Activated CD8-positive, alpha-beta memory T cell treated with anti-CD3 and anti-CD28 coated beads, Interleukin-2, amount 10 ng/mL, durations not matched to agents 7 days and 5 days (primary cell): ENCODE measurements around the gene DPH1. TPM values are rescaled to one million over a fixed set of nuclear protein-coding genes. Genes with fewer than 3 reads are reported as not detected.

Experiments
- ATAC-seq: fragments of 150-1000 bp; cut with Tn5 transposase; one replicate; pipeline ENCODE4 v1.10.0; 2021; ENCODE audit warnings: moderate library complexity
- CTCF ChIA-PET: fragments of 350-600 bp; sonication (Branson Sonifier 250); formaldehyde crosslinking; loops from one replicate; lab custom pipeline; 2021; ENCODE audit warnings: antibody characterized with exemption; lab: Charles Lee
- DNase-seq: peaks from one replicate; pipeline ENCODE4 v3.0.0-alpha.2; 2020
- H3K27ac Mint-ChIP-seq: one replicate; pipeline ENCODE4 v1.8.0; 2021; ENCODE audit warnings: mild to moderate bottlenecking, mixed read lengths
- H3K27me3 Mint-ChIP-seq: one replicate; pipeline ENCODE4 v1.8.0; 2021; ENCODE audit warnings: mixed read lengths
- H3K36me3 Mint-ChIP-seq: one replicate; pipeline ENCODE4 v1.8.0; 2021; ENCODE audit warnings: mild to moderate bottlenecking, mixed read lengths
- H3K4me1 Mint-ChIP-seq: one replicate; pipeline ENCODE4 v1.8.0; 2021; ENCODE audit warnings: mixed read lengths
- H3K4me3 Mint-ChIP-seq: one replicate; pipeline ENCODE4 v1.8.0; 2021; ENCODE audit warnings: mild to moderate bottlenecking, moderate library complexity, mixed read lengths
- H3K9me3 Mint-ChIP-seq: one replicate; pipeline ENCODE4 v1.8.0; 2022; ENCODE audit warnings: low read depth, mixed read lengths
- total RNA-seq, 2 experiments: library from RNA; stranded (reverse); gene quantifications; one replicate each; pipeline ENCODE4 v1.2.3, GENCODE V29; 2021

DPH1 gene
- total RNA-seq, 2 experiments from 2014 or later, result 29.2 to 37.5 TPM

DNA sequence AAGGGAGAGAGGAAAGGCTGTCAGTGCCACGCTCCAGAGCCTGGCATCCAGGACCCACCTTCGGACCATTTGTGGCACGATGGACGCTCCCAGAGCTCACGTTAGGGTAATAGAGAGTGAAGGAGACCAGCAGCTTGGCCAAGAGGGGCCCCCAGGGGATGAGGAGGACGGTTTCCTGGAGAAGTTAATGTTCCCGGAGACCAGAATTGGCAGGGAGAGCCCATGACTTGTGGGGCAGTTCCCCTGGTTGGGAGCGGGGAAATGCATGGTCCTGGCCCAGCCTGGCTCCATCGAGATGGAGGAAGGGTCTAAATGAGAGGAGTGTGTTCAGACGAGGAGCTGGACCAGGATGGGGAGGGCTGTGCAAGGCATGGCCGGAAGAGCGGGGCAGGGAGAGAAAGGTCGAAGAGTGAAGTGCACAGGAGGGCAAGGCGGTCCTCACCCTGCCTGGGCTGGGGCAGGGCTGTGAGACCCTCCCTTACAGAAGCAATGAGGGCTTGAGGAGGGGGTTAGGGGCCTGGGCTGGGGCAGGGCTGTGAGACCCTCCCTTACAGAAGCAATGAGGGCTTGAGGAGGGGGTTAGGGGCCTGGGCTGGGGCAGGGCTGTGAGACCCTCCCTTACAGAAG is 22.1 kb downstream of the DPH1 start:
- DNase-seq, result no peak
- peak overlapping the region; percentile 5 for H3K4me3 Mint-ChIP-seq
- H3K27ac Mint-ChIP-seq, result peak overlapping the region; percentile 39
- CTCF ChIA-PET, result interaction anchor here (0.9 to 1.9 kb wide), 10 partner anchors 8 to 330 kb away, joined by 3 to 16 read pairs (median 4); partner anchors contain the start of genes OVCA2 and TSR1
- peaks cover 13% of the 10 kb centered on the region for H3K27me3 Mint-ChIP-seq
- H3K36me3 Mint-ChIP-seq, result peaks cover 3% of the 10 kb centered on the region
- H3K9me3 Mint-ChIP-seq, result no peaks in the 10 kb centered on the region
- no peak for ATAC-seq
- peaks cover 25% of the 10 kb centered on the region for H3K4me1 Mint-ChIP-seq

DNA sequence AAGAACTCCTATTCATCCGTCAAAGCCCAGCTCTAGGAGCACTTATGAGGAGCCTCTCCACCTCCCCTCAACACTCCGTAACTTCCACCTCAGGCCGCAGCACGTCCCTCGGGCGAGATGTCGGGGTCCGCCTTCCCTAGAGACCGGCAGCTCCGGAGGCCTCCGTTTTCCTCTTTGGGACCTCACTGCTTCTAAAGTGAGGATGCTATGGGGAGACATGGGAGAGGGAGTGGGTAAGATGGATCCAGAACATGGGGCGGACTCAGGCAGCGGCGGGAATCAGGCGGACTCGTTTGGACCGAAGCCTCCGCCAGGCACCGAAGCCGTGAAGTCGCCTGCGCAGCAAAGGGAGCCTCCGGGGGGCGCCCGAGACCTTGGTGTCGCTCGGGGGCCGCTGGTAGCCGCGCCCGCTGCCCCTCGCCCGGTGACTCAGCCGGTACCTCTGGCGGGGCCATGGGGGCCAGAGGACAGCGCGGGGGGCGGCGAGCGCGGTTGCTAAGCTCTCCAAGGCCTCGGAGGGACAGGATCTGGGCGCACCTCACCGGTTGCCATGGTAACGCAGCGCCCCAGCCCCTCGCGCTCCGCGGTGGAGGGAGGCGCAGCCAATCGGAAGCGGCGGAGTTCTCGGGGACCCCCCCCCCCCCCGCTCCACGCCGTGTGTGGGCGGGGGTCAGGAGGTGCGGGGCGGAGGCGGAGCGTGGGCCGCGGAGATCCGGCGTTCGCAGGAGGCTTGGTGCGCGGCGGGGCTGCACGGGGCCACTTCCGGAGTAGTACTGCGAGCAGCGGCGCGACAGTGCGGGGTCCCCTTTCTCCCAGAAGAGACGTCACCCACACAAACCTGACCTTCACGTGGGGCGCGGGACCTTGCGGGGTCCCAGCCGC is 23.7 kb downstream of the DPH1 start:
- H3K36me3 Mint-ChIP-seq, result peaks cover 8% of the 10 kb centered on the region
- peaks cover 12% of the 10 kb centered on the region for H3K27me3 Mint-ChIP-seq
- H3K4me3 Mint-ChIP-seq, result peak overlapping the region; percentile 74
- ATAC-seq (peak; percentile 29), DNase-seq (peak; percentile 89)
- peaks cover 29% of the 10 kb centered on the region for H3K4me1 Mint-ChIP-seq
- CTCF ChIA-PET, result interaction anchor here (0.6 to 13.6 kb wide), 29 partner anchors 11 to 404 kb away, joined by 3 to 401 read pairs (median 3); partner anchors contain the start of genes RILP, SMG6, SRR and TSR1
- H3K9me3 Mint-ChIP-seq, result no peaks in the 10 kb centered on the region
- H3K27ac Mint-ChIP-seq, result peak overlapping the region; percentile 86

DNA sequence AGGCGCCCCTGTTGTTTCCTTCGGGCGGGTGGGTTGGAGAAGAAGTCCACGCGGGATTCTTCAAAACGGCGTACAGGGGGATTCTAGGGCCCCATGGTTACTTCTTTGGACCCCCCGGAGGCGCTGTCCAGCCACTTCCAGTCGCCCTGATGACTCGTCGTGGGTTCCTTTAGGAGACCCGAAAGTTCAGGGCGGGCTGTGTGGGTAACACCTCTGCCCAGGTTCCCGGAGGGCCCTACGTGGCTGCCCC is 24.2 kb downstream of the DPH1 start:
- peaks cover 24% of the 10 kb centered on the region for H3K4me1 Mint-ChIP-seq
- H3K27me3 Mint-ChIP-seq, result peaks cover 11% of the 10 kb centered on the region
- CTCF ChIA-PET, result interaction anchor here (0.6 to 13.6 kb wide), 44 partner anchors 10 to 405 kb away, joined by 3 to 401 read pairs (median 7); partner anchors contain the start of genes OVCA2, PRPF8, RILP and RTN4RL1
- peak overlapping the region; percentile 86 for H3K27ac Mint-ChIP-seq
- peak; percentile 76 for DNase-seq
- no peaks in the 10 kb centered on the region for H3K9me3 Mint-ChIP-seq
- H3K36me3 Mint-ChIP-seq, result peaks cover 9% of the 10 kb centered on the region
- peak overlapping the region; percentile 74 for H3K4me3 Mint-ChIP-seq
- no peak for ATAC-seq

DNA sequence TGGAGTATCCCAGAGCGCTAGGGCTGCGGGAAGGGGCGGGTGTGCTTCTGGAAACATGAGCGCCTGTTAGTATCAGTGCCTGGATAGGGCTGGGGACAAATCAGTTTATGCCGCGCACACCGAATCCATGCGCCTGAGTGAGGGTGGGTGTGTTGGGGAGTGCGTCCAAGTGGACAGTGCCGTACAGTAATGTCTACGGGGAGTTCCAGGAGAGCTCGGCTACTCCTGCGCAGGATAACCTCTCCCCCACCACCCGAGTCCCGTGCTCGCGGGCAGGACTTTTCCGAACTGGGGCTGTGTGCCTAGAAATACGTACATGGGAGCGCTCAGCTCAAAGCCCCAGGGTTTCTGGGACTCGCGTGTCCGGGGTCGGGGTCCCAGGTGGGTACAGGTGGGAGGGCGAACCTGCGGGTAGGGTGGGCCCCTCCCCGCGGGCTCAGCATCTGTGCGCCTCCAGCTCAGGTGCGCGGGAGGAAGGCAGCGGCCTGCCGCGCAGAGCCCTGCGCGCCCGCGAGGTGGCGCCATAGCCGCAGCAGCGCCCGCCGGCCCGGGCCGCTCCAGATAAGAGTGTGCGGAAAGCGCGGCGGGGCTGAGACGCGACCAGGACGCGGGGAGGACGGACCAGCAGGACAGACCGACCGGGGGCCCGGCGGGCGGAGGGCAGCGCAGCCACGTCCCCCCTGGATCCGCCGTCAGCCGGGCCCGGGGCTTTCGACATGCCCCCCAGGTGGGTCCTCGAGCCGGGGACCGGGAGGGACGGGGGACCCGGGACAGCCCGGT is 24.7 kb downstream of the DPH1 start, which contains the start of gene HIC1:
Gene HIC1 (plus strand): TSS at position 592 of the 780 bp plus-strand sequence. CDS start 1,588 bp downstream, outside the sequence.
- Mint-ChIP-seq H3K4me3 (peak within 1 kb of the TSS; percentile 78), H3K27me3 (peaks cover 11% of the 10 kb centered on the region), H3K9me3 (no peaks in the 10 kb centered on the region), H3K36me3 (peaks cover 14% of the 10 kb centered on the region), H3K4me1 (peaks cover 26% of the 10 kb centered on the region), H3K27ac (peak within 1 kb of the TSS; percentile 86)
- ATAC-seq, result peak; percentile 51
- CTCF ChIA-PET, result interaction anchor here (0.6 to 13.6 kb wide), 43 partner anchors 8 to 797 kb away, joined by 3 to 401 read pairs (median 6); partner anchors contain the start of genes OVCA2, PRPF8, RILP and RTN4RL1
- DNase-seq, result peak; percentile 87

DNA sequence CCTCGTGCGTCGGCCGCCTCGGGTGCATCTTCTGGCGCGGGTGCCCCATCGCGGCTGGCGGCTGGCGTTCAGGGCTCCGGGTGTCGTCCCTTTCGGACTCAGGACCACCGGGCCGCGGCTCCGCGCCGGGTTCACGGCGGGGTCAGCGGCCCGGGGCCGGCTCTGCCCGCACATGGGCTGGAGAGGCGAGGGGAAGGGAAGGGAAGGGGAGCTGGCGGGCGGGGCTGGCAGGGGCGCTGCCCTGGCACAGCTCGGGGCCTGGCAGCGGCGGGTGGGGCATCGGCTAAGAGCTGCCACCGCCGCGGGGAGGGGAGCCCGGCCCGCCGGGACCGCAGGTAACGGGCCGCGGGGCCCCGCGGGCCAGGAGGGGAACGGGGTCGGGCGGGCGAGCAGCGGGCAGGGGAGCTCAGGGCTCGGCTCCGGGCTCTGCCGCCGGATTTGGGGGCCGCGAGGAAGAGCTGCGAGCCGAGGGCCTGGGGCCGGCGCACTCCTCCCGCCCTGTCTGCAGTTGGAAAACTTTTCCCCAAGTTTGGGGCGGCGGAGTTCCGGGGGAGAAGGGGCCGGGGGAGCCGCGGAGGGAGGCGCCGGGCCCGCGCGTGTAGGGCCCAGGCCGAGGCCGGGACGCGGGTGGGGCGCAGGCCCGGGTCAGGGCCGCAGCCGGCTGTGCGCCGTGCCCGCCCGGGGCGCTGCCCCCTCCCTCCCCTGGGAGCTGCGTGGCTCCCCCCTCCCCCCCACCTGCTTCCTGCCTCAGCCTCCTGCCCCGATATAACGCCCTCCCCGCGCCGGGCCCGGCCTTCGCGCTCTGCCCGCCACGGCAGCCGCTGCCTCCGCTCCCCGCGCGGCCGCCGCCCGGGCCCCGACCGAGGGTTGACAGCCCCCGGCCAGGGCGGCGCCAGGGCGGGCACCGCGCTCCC is 25.6 kb downstream of the DPH1 start:
- H3K27ac Mint-ChIP-seq, result peak overlapping the region; percentile 81
- ATAC-seq, result peak; percentile 7
- CTCF ChIA-PET, result interaction anchor here (0.7 to 13.6 kb wide), 39 partner anchors 9 to 798 kb away, joined by 3 to 401 read pairs (median 7); partner anchors contain the start of genes OVCA2, RILP, RTN4RL1 and SGSM2

DNA sequence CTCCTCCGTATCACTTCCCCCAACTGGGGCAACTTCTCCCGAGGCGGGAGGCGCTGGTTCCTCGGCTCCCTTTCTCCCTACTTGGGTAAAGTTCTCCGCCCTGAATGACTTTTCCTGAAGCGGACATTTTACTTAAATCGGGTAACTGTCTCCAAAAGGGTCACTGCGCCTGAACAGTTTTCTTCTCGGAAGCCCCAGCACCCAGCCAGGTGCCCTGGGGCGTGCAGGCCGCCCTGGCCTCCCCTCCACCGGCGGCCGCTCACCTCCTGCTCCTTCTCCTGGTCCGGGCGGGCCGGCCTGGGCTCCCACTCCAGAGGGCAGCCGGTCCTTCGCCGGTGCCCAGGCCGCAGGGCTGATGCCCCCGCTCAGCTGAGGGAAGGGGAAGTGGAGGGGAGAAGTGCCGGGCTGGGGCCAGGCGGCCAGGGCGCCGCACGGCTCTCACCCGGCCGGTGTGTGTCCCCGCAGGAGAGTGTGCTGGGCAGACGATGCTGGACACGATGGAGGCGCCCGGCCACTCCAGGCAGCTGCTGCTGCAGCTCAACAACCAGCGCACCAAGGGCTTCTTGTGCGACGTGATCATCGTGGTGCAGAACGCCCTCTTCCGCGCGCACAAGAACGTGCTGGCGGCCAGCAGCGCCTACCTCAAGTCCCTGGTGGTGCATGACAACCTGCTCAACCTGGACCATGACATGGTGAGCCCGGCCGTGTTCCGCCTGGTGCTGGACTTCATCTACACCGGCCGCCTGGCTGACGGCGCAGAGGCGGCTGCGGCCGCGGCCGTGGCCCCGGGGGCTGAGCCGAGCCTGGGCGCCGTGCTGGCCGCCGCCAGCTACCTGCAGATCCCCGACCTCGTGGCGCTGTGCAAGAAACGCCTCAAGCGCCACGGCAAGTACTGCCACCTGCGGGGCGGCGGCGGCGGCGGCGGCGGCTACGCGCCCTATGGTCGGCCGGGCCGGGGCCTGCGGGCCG is 26.5 kb downstream of the DPH1 start:
- Mint-ChIP-seq H3K36me3 (peaks cover 25% of the 10 kb centered on the region), H3K27ac (peak overlapping the region; percentile 81), H3K4me1 (peaks cover 43% of the 10 kb centered on the region), H3K4me3 (peak overlapping the region; percentile 78), H3K27me3 (peaks cover 11% of the 10 kb centered on the region), H3K9me3 (no peaks in the 10 kb centered on the region)
- CTCF ChIA-PET, result interaction anchor here (0.6 to 13.6 kb wide), 27 partner anchors 8 to 359 kb away, joined by 3 to 401 read pairs (median 11); partner anchors contain the start of genes SMG6, SRR and TSR1
- DNase-seq, result peak; percentile 76
- no peak for ATAC-seq

More for the DNA sequence above, 25.6 kb downstream of the DPH1 start:
- DNase-seq, result peak; percentile 80
- H3K4me3 Mint-ChIP-seq, result peak overlapping the region; percentile 78
- H3K27me3 Mint-ChIP-seq, result peaks cover 11% of the 10 kb centered on the region
- H3K36me3 Mint-ChIP-seq, result peaks cover 21% of the 10 kb centered on the region
- no peaks in the 10 kb centered on the region for H3K9me3 Mint-ChIP-seq
- peaks cover 33% of the 10 kb centered on the region for H3K4me1 Mint-ChIP-seq

DNA sequence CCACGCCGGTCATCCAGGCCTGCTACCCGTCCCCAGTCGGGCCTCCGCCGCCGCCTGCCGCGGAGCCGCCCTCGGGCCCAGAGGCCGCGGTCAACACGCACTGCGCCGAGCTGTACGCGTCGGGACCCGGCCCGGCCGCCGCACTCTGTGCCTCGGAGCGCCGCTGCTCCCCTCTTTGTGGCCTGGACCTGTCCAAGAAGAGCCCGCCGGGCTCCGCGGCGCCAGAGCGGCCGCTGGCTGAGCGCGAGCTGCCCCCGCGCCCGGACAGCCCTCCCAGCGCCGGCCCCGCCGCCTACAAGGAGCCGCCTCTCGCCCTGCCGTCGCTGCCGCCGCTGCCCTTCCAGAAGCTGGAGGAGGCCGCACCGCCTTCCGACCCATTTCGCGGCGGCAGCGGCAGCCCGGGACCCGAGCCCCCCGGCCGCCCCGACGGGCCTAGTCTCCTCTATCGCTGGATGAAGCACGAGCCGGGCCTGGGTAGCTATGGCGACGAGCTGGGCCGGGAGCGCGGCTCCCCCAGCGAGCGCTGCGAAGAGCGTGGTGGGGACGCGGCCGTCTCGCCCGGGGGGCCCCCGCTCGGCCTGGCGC is 27.3 kb downstream of the DPH1 start:
- Mint-ChIP-seq H3K27ac (no peak overlapping the region), H3K4me1 (peaks cover 44% of the 10 kb centered on the region), H3K4me3 (peak overlapping the region; percentile 71), H3K9me3 (no peaks in the 10 kb centered on the region), H3K27me3 (peaks cover 4% of the 10 kb centered on the region), H3K36me3 (peaks cover 32% of the 10 kb centered on the region)
- DNase-seq (peak; percentile 47), ATAC-seq (no peak)
- CTCF ChIA-PET, result interaction anchor here (0.7 to 13.6 kb wide), 21 partner anchors 10 to 359 kb away, joined by 3 to 401 read pairs (median 7); partner anchors contain the start of genes SMG6, SRR and TSR1

DNA sequence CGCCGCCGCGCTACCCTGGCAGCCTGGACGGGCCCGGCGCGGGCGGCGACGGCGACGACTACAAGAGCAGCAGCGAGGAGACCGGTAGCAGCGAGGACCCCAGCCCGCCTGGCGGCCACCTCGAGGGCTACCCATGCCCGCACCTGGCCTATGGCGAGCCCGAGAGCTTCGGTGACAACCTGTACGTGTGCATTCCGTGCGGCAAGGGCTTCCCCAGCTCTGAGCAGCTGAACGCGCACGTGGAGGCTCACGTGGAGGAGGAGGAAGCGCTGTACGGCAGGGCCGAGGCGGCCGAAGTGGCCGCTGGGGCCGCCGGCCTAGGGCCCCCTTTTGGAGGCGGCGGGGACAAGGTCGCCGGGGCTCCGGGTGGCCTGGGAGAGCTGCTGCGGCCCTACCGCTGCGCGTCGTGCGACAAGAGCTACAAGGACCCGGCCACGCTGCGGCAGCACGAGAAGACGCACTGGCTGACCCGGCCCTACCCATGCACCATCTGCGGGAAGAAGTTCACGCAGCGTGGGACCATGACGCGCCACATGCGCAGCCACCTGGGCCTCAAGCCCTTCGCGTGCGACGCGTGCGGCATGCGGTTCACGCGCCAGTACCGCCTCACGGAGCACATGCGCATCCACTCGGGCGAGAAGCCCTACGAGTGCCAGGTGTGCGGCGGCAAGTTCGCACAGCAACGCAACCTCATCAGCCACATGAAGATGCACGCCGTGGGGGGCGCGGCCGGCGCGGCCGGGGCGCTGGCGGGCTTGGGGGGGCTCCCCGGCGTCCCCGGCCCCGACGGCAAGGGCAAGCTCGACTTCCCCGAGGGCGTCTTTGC is 28.0 kb downstream of the DPH1 start:
- Mint-ChIP-seq H3K27ac (peak overlapping the region; percentile 82), H3K9me3 (no peaks in the 10 kb centered on the region), H3K27me3 (peaks cover 3% of the 10 kb centered on the region), H3K4me1 (peaks cover 50% of the 10 kb centered on the region), H3K4me3 (peak overlapping the region; percentile 71), H3K36me3 (peaks cover 32% of the 10 kb centered on the region)
- DNase-seq, result peak; percentile 63
- CTCF ChIA-PET, result interaction anchor here (0.7 to 13.6 kb wide), 34 partner anchors 12 to 358 kb away, joined by 3 to 401 read pairs (median 4); partner anchors contain the start of gene TSR1
- ATAC-seq, result no peak

DNA sequence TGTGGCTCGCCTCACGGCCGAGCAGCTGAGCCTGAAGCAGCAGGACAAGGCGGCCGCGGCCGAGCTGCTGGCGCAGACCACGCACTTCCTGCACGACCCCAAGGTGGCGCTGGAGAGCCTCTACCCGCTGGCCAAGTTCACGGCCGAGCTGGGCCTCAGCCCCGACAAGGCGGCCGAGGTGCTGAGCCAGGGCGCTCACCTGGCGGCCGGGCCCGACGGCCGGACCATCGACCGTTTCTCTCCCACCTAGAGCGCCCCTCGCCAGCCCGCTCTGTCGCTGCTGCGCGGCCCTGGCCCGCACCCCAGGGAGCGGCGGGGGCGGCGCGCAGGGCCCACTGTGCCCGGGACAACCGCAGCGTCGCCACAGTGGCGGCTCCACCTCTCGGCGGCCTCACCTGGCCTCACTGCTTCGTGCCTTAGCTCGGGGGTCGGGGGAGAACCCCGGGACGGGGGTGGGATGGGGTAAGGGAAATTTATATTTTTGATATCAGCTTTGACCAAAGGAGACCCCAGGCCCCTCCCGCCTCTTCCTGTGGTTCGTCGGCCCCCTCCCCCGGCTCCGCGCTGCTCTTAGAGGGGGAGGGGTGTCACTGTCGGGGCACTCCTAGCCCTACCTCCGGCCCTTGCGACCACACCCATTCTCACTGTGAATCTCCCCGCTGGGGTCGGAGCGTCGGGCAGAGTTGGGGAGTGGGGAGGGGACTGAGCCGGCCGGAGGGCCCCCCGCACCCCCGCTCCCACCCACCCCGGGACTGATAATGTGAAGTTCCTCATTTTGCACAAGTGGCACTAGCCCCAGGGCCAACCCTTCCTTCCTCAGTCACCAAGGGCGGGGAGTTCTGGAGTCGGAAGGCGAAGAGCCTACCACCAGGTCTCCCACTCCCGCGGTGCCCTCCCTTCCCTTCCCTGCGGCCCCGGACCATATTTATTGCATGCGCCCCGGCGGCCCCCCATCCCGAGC is 28.9 kb downstream of the DPH1 start:
- CTCF ChIA-PET, result interaction anchor here (0.7 to 13.6 kb wide), 35 partner anchors 11 to 357 kb away, joined by 3 to 401 read pairs (median 4); no protein-coding TSS in a partner anchor
- H3K9me3 Mint-ChIP-seq, result no peaks in the 10 kb centered on the region
- H3K36me3 Mint-ChIP-seq, result peaks cover 36% of the 10 kb centered on the region
- H3K27me3 Mint-ChIP-seq, result no peaks in the 10 kb centered on the region
- DNase-seq (peak; percentile 87), ATAC-seq (peak; percentile 13)
- H3K4me3 Mint-ChIP-seq, result peak overlapping the region; percentile 71
- H3K4me1 Mint-ChIP-seq, result peaks cover 54% of the 10 kb centered on the region
- peak overlapping the region; percentile 78 for H3K27ac Mint-ChIP-seq
